GM11168 (cell line): ENCODE measurements around the gene RAB34.

Experiments
- in situ Hi-C: fragments of 300-500 bp; cut with MboI; formaldehyde crosslinking; loops from one replicate; pipeline ENCODE4 v1.12.0; 2022; ENCODE audit warnings: low sequenced_read_pairs; ENCODE audit not compliant: unreplicated experiment

RAB34 gene, protein sequence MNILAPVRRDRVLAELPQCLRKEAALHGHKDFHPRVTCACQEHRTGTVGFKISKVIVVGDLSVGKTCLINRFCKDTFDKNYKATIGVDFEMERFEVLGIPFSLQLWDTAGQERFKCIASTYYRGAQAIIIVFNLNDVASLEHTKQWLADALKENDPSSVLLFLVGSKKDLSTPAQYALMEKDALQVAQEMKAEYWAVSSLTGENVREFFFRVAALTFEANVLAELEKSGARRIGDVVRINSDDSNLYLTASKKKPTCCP

DNA sequence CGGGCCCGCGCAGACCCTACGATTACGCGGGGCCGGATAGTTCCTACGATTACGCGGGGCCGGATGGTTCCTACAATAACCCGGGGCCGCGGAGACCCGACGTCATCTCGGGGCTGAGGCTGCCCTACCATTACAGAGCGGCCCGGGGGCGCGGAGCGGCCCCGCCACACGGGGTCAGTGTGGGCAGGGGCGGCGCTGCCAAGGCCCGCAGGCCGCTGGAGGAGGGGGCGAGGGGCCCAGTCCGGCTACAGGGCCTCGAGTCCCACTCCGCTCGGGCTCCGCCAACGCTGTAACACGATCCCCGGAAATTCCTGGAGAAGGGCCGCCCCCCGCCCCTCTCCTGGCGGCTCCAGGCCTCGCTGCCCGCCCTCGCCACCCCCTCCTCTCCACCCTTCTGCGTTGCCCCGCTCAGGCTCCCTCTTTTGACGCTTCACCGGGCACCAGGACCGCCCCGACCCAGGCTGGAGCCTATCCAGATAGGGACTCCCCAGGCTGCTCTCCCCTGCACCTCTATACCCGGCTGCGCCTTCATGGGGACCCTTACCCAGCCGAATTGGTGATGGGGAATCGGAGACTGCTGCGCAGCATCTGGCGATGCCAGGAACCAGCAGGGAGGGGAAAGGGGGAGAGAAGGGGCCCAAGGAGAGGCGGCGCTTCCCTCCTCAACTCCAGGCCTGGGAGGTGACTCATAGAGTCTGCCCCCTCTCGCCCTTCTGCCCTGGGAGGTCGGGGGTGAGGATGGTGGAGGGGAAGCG, at the start of gene RAB34:
TSS of gene RAB34 (minus strand) at position 291 of the 755 bp plus-strand sequence. CDS start 602 bp downstream, outside the sequence.
- in situ Hi-C loops: no loop called here

DNA sequence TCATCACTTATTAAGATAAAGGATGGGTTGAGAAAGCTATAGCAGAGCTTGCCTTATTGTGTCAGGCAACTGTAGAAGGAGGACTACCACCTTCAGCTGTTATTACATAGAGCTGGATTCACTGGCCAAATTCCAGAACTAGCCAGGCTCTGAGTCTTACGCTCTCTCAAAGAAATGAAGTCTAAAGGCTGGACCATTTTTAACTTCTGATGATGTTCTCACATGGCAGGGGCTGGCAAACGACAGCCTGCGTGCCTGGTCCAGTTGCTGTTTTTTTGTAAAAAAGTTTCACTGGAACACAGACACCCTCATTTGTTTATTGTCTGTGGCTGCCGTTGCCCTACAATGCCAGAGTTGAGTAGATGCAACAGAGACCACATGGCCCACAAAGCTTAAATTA, 47.4 kb upstream of the RAB34 start:
- in situ Hi-C loops: loop anchor here (10.0 kb wide), 1 partner anchor 130 kb away; the partner anchor contains the start of gene FLOT2

DNA sequence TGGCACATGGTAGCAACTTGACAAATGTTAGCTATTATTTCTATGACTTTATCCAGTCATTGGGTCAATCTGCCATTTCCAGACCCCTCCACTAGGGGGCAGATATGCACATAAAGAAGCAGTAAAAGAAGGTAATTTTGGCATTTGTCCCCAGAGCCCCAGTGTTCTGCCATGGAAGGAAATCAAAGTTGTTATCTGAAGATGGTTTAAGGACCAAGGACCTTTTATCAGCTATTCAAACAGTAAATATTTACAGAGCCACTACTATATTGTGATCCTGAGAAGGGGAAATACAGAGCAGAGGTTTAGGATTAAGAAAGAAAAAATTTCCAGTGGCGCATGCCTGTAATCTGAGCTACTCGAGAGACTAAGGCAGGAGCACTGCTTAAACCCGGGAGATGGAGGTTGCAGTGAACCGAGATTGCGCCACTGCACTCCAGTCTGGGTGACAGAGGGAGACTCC, 46.2 kb upstream of the RAB34 start:
- in situ Hi-C loops: loop anchor here (10.0 kb wide), 1 partner anchor 131 kb away; the partner anchor contains the start of gene FLOT2

DNA sequence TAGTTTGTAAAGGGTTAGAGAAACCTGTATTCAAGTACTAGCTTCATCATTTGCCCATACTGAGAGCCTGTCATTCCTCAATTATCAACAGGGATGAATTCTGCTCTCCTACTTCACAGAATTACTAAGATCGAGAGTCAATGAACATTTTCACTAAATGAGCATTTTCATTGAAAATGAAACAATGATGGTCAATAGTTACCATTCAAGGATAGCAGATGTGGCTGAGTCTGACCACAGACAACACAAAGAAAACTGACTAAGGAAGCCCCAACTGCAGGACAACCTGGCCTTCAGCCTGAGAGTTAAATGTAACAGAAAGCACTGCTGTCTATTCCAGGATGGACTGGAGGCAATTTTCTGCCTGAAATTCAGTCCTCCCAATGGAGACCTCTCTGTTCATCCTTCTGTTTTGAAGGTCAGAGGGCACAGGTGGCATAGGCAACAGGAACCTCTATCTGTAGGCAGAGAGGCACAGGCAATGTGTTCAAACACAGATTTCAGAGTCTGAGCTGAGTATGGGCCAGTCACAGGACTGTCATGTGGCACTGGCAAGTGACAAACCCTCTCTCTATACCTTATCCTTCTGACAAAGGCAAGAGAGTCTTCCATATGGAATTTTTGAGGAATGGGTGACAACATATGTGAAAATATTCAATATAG, 45.6 kb upstream of the RAB34 start:
- in situ Hi-C loops: loop anchor here (10.0 kb wide), 1 partner anchor 132 kb away; the partner anchor contains the start of gene FLOT2

DNA sequence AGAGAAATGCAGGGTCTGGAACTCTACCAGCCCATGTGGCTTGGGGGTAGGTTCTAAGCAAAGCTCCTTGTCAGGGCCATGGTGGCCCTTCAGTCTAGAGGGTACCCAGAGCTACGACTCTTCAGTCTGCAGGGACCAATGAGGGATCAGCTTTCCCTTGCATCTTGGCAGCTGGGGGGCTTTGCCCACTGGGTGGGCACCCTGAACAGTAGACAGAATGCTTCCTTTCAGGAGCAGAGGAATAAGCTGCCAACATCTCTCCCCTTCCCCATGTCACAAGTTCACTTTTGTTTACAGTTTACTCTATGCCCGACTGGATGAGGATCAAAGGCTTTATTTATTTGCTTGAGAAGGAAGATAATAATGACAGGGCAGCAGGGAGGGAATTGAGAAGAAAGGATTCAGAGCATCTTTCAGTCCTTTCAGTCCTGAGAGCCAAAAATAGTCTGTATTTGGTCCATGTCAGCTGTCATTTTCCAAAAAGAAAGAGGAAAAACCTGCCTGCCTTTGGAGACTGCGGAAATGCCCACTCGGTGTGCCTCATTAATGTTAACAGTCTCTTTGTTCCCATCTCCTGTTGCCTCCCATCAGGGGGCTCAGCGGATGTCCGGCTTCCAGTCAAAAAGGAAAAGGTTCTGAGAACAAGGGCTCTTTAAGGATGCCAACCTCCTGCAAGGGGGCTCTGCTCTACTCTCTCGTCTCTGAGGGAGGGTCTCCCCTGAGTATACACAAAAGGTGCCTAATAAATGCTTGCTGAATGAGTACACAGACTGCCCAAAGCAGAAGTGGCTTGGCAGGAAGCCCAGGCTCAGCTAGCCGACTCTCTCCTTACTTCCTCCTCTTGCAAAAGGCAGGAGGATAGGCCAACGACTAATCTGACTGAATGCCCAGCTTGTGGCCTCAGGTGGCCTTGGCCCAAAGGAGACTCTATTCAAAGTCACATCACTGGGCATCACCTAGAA, 43.2 kb upstream of the RAB34 start:
- in situ Hi-C loops: loop anchor here (10.0 kb wide), 1 partner anchor 134 kb away; the partner anchor contains the start of gene FLOT2

DNA sequence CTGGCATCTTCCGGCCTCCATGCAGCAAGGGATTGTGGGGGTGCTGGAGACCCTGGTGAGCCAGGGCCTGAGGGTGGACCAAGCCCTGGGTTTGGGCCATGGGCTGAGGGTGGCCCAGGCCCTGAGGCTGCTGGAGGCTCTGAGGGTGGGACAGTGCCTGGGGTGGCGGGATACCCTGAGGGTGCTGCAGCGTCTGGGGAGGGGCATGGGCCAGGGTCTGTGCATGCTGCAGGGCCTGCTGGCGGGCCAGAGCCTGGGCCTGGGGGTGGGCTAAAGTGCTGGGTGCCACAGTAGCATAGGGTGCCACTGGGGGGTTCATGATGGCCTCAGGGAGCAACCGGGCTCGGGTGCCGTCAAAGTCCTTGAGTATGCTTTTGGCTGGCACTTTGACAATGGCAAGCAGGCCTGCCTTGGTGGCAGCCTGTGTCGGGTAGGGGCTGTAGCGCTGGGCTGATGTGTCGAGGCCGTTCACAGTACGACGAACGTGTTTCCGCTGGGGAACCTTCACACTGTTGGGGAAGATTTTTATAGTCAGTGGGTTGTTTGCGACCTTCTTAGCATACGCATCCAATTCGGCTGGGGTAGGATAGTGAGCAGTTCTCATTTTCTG, 41.7 kb upstream of the RAB34 start:
- in situ Hi-C loops: no loop called here

DNA sequence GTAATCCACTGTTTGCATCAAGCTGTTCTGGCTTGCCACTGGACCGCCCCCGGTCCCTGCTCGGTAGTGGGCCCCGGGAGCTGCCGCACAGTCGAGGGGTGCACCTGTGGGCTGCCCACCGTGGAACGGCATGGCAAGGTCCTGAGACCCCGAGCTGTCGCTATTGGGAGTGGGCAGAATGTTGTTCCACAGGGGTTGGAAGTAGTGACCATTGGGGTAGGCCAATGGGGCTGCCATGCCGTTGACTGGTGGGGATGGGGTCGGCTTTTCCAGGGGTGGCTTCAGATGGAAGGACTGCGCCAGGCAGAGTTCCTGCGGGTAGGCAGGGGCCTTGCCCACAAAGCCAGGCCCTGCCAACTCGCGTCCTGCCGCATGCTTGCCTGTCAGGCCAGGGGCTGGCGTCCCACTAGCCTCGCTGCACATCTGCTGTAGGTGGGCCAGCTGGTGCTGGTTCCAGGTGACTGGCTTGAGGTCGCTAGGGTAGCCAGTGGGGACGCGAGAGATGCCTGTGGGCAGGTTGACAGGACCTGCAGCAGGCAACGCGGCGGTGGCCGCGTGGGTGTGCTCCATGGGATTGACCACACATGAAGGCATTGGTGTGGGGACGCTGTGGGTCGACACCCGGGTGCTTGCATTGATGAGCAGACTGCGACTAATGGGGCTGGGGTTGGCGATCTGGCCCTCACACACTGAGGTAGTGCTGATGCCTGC, 40.9 kb upstream of the RAB34 start:
- in situ Hi-C loops: no loop called here

DNA sequence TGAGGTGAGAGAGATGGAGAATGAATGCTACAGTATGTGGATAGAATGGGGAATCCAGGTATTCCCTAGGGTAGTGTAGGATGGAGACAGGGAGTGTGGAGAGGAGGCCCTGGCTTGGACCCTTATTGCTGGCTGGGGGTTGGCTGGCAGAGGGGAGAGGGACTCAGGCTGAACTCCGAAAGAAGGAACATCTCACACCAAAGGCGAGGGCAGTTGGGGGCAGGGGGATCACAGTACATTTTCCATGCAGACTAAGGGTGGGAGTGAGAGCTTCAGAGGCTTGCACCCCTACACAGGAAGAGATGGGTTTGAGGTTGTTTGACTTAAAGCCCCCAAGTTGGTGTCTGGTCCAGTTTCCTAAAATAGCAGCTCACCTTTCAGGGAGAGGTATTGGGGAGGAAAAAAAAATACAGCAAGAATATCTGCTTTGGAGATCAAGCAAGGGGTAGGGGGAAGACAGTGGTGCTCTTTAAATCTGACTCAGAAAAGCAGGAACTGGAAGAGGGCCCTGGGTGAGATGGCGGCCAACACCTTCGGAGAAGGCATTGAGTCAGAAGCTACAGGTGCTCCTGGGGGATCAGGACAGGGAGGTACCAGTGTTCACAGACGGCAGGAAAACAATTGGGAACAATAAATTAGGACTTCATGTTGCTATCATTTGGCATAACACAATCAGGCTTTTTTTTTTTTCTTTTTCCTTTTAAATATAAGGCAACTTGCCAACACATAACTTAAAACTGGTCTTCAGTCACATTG, 38.6 kb upstream of the RAB34 start:
- in situ Hi-C loops: no loop called here

DNA sequence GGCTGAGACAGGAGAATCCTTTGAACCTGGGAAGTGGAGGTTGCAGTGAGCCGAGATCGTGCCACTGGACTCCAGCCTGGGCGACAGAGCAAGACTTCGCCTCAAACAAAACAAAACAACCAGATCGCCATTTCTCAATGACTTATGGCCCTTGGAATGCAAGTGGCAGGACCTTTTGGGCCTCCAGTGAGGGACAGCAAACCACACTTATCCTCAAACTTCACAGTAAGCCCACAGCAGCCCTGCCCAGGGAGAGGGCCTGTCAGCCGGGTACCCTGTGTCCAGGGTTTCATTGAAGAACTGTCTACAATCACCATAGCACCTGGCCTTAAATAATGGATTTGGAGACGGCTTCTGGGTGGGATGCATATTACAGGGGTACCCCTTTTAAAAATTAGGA, 37.8 kb upstream of the RAB34 start:
- in situ Hi-C loops: no loop called here

DNA sequence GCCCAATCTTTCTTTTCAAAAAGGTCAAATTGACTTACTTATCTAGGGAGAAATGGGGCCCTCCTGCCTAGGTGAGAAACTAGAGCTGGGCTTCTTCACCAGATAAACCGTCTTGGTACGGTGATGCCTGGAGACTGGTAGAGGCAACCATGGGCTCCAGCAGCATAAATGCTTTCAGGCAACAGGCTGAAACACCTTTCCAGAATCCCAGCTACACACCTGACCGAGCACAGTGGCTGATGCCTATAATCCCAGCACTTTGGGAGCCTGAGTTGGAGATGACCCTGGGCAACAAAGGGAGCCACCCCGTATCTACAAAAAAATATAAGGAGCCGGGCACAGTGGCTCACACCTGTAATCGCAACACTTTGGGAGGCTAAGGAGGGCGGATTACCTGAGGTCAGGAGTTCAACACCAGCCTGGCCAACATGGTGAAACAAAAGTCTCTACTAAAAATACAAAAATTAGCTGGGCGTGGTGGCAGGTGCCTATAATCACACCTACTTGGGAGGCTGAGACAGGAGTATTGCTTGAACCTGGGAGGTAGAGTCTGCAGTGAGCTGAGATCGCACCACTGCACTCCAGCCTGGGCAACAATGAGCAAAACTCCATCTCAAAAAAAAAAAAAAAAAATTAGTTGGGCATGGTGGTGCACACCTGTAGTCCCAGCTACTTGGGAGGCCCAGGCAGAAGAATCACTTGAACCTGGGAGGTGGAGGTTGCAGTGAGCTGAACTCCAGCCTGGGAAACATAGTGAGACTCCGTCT, 34.1 kb upstream of the RAB34 start:
- in situ Hi-C loops: no loop called here

DNA sequence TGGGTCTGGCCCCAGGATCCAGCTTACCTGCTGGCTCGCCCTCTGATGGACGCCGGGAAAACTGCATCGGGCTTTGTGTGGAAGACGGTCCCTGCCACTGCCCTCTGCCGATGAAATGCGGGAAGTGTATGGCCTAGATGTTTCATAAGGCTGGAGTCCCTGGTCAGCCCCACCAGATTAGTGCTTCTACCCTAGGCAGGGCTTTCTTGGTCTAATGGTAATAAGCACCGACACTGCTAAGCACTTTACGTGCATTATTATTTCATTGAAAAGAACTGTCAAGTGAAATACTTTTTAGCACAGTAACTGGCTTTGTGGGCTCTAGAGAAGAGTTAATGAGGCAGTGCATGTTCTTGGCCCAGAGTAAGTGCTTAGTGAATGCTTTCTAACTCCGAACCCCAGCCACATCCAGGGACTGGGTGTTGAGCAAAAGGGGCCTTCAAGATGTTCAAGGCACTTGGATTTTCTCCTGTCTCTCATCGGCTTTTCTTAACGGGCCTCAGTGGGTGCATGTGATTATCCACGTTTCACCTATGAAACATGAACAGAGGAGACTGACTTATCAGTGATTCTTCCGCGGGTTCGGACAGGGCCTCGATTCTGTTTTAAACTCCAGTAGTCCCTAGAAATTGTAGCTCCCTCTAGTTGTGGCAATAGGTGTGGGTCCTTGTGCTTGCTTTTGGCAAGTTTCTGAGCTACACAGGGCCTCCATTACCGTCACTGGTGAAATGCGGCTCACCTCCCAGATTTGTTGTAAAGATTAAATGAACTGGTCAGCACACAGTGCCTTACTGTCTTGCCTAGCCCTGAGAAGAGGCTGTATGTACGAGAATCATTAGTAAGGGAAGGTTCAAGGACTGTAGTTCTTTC, 32.7 kb upstream of the RAB34 start:
- in situ Hi-C loops: no loop called here

DNA sequence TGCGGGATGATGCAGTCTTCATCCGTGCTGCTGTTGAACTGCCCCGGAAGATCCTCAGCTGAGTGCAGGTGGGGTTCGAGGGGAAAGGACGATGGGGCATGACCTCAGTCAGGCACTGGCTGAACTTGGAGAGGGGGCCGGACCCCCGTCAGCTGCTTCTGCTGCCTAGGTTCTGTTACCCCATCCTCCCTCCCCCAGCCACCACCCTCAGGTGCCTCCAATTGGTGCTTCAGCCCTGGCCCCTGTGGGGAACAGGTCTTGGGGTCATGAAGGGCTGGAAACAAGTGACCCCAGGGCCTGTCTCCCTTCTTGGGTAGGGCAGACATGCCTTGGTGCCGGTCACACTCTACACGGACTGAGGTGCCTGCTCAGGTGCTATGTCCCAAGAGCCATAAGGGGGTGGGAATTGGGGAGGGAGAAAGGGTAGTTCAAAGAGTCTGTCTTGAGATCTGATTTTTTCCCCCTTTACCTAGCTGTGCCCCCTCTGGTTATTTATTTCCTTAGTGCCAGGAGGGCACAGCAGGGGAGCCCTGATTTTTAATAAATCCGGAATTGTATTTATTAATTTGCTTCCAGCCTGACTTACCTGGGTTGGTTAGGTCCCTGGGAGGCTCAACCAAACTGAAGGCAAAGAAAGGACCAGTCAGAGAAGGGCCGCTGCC, 32.0 kb upstream of the RAB34 start:
- in situ Hi-C loops: no loop called here

DNA sequence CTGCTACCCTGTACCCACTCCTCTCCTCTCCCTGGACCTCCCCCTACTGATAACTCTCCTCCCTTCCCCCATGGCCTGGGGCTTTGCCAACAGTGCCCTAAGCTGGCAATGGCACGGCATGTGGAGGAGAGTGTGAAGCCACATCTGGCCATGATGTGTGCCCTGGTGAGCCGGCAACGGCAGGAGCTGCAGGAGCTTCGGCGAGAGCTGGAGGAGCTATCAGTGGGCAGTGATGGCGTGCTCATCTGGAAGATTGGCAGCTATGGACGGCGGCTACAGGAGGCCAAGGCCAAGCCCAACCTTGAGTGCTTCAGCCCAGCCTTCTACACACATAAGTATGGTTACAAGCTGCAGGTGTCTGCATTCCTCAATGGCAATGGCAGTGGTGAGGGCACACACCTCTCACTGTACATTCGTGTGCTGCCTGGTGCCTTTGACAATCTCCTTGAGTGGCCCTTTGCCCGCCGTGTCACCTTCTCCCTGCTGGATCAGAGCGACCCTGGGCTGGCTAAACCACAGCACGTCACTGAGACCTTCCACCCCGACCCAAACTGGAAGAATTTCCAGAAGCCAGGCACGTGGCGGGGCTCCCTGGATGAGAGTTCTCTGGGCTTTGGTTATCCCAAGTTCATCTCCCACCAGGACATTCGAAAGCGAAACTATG, 31.3 kb upstream of the RAB34 start:
- in situ Hi-C loops: no loop called here

DNA sequence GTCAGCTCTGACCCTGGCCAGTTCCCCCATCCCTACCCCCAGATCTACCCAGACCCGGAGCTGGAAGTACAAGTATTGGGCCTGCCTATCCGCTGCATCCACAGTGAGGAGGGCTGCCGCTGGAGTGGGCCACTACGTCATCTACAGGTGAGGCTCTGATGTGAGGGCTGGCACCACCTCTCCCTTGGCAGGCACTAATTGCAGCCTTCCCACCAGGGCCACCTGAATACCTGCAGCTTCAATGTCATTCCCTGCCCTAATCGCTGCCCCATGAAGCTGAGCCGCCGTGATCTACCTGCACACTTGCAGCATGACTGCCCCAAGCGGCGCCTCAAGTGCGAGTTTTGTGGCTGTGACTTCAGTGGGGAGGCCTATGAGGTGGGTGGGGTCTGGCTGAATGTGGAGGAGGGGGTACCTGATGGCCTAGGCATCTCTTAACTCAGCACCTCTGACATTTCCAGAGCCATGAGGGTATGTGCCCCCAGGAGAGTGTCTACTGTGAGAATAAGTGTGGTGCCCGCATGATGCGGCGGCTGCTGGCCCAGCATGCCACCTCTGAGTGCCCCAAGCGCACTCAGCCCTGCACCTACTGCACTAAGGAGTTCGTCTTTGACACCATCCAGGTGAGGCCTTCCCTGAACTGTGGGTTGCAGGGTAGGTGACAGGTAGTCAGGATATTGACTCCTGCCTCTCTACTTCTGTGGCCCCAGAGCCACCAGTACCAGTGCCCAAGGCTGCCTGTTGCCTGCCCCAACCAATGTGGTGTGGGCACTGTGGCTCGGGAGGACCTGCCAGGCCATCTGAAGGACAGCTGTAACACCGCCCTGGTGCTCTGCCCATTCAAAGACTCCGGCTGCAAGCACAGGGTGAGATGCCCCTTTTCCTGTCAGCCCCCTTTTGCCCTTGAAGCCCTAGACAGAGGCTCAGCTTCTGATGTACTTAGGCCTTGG, 30.4 kb upstream of the RAB34 start:
- in situ Hi-C loops: no loop called here
